Nucleus accumbens (tissue), 56 donors: Measurements from ENCODE around the gene OR2L2.
"Not testable (repeated sequence)": the region's sequence is repeated elsewhere in the genome, so short reads cannot be mapped to it uniquely, and the experiment has no call there.

Source experiments
- DNase-seq, 56 donors: peaks; one replicate each; lab custom pipeline; 2025; lab: John Stamatoyannopoulos, UW

OR2L2 gene

DNA sequence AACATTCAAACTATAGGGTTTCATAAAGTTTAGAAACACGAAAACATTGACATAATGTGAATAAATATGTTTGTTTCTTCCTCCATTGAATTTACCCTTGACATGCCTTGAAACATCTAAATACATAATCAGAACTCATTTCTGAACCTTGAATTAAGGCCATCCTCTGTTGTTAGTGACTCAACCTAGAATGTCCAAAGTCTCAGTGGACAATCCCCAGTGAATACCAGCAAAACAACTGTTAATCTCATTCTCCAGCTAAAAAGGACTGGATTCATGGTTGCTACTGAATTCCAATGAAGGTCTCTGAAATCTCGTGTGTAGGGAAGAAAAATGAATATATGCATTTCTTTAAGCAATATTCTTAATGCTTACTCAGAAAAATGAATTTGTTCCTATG is at the start of gene OR2L2:
OR2L2 (plus strand) TSS at position 301 of the 400 bp plus-strand sequence. CDS start 8,198 bp downstream, outside the sequence.
- DNase-seq = no peak

GRCh38 chr1:247992986-247993385 is 36.9 kb upstream of the OR2L2 start:
- DNase-seq = no peak

GRCh38 chr1:247998811-247999210 is 31.1 kb upstream of the OR2L2 start:
- no peak for DNase-seq

GRCh38 chr1:248000169-248000568 is 29.7 kb upstream of the OR2L2 start:
- DNase-seq = no peak

DNA sequence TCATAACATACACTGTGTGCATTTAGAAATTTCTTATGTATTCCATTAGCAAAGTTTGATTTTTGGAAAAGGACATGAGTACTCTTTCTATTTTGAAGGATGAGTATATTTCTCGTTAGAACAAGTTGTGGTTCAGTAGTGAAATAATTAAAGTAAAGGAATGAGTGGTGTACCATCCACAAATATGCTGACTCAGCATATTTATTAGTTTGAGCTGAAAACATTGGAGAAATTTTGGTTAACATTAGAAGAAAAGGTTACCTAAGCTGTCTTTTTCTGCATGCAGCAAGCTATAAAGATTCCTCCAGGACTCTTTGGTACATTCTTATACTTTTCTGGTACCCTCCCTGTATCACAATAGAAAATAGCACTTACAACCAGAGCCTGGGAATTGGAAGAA is 22.1 kb upstream of the OR2L2 start:
- no peak for DNase-seq

DNA sequence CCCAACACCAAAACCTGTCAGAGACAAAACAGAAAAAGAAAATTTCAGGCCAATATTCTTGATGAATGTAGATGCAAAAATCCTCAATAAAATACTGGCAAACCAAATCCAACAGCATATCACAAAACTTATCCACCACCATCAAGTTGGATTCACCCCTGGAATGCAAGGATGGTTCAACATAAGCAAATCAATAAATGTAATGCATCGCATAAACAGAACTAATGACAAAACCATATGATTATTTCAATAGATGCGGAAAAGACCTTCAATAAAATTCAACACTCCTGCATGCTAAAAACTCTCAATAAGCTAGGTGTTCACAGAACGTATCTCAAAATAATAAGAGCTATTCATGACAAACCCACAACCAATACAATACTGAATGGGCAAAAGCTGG is 20.2 kb upstream of the OR2L2 start:
- DNase-seq = no peak

- DNase-seq = no peak
These were observed 16.6 kb upstream of the OR2L2 start, which contains the start of gene OR2L5 for GRCh38 chr1:248013229-248013710. Gene OR2L5, plus strand, starts transcription at chr1:248013660. Its CDS starts 8,288 bp downstream, at chr1:248021948.

- no peak for DNase-seq
These were observed 14.1 kb upstream of the OR2L2 start for GRCh38 chr1:248015803-248016202.

DNA sequence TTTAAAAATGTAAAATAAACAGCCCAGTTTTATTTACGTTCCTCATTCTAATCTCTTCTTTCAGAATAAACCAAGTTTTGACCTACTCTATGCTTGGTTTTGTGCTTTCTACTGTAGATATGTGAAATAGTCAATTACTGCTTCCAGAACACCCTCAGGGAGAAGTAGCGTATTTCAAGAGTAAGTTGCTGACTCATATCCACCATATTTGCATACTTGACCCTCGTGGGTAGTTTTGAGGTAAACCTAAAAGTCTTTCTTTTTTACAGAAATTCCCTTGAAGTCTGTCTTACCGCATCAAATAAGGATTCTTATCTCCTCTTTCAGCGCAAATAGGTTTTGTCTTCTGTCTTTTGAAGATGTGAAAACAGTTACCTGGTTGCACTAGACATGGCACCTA is 15.3 kb downstream of the OR2L2 start:
- no peak for DNase-seq

DNA sequence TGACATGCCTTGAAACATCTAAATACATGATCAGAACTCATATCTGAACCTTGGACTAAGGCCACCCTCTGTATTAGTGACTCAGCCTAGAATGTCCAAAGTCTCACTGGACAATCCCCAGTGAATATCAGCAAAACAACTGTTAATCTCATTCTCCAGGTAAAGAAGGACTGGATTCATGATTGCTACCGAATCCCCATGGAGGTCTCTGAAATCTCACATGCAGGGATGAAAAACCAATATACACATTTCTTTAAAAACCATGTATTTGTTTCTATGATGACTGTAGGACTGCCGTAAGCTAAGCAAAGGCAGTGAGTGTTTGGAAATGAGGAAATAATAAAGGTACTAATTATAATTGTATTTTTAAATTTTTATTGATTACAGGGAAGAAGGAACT is 16.7 kb downstream of the OR2L2 start, which contains the start of gene OR2L3:
OR2L3 (plus strand) TSS at position 301 of the 400 bp plus-strand sequence. CDS start 13,846 bp downstream, outside the sequence.
- no peak for DNase-seq

DNA sequence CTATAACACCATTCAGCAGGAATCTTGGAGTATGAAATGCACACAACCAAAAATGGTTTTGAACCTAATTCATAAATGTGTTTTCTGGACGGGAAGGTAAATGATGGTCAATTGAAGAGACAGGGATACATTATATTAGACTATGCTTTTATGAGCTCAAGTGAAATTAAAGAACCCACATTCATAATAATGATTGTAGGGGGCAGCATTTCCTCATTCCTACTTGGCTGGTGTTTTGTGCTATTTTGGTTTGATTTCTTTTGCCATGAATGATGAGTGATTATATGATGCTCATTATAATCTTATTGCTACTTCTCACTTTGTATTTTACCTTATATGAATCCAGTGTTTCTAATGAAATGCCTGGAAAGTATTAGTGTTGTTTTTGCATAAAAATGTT is 17.1 kb downstream of the OR2L2 start:
- no peak for DNase-seq

DNA sequence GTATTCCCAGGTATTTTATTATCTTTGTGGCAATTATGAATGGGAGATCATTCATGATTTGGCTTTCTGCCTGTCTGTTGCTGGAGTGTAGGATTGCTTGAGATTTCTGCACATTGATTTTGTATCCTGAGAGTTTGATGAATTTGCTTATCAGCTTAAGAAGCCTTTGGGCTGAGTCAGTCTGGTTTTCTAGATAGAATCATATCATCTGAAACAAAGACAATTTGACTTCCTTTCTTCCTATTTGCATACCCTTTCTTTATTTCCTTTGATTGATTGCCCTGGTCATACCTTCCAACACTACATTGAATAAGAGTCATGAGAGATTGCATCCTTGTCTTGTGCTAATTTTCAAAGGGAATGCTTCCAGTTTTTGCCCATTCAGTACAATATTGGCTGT is 24.8 kb downstream of the OR2L2 start:
- no peak for DNase-seq

DNA sequence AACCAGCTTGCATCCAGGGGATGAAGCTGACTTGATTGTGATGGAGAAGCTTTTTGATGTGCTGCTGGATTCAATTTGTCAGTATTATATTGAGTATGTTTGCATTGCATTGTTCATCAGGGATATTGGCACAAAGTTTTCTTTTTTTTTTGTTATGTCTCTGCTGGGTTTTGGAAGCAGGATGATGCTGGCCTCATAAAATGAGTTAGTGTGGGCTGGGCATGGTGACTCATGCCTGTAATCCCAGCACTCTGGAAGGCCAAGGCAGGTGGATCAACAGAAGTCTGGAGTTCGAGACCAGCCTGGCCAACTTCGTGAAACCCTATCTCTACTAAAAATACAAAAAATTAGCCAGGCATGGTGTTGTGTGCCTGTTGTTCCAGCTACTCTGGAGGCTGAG is 25.4 kb downstream of the OR2L2 start:
- no peak for DNase-seq

DNA sequence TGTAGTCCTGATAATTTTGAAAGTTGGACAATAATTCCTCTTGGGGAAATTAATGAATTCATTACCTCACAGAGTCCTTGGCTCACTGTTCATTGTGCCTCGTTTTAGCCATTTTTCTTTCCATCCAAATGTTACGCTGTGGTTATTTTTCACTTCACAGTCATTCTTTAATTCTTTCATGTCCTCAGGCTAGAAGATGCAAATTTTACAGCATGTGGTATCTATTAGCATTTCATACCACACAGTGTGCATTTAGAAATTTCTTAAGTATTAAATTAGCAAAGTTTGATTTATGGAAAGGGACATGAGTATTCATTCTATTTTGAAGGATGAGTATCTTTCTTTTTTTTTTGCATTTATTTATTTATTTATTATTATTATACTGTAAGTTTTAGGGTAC is 35.2 kb downstream of the OR2L2 start:
- no peak for DNase-seq

- no peak for DNase-seq
These were observed 35.7 kb downstream of the OR2L2 start for GRCh38 chr1:248065604-248066003.

- not testable (repeated sequence) for DNase-seq
These were observed 54.0 kb downstream of the OR2L2 start for GRCh38 chr1:248083864-248084263.
